Measurements from ENCODE around the gene EHMT1.

- TF ChIP-seq CTCF (IDR thresholded peaks at IDR 0.05) (no peak), POLR2AphosphoS5 (IDR thresholded peaks at IDR 0.05) (no peak), POLR2A (IDR thresholded peaks at IDR 0.05) (no peak)
These were observed 60.4 kb downstream of the EHMT1 start for GRCh38 chr9:137679249-137679648.
